SIG-M5 treated with dmso at 0.1 percent for 504 hours (cell line): Measurements from ENCODE around the gene PSG1.
"Not testable (repeated sequence)": the region's sequence is repeated elsewhere in the genome, so short reads cannot be mapped to it uniquely, and the experiment has no call there.

ENCODE experiments used
- DNase-seq: peaks from one replicate; lab custom pipeline; 2025; ENCODE audit not compliant: unreplicated experiment; lab: John Stamatoyannopoulos, UW

Gene PSG1

GRCh38 chr19:42882010-42882409 lies 2.5 kb upstream of the PSG1 start:
- DNase-seq, result not testable (repeated sequence)

- DNase-seq, result not testable (repeated sequence)
Measured at GRCh38 chr19:42881279-42881678, 1.8 kb upstream of the PSG1 start.

GRCh38 chr19:42880621-42881020 lies 1.1 kb upstream of the PSG1 start:
- DNase-seq, result not testable (repeated sequence)

GRCh38 chr19:42876596-42876995 lies 2.9 kb downstream of the PSG1 start:
- not testable (repeated sequence) for DNase-seq

- not testable (repeated sequence) for DNase-seq
Measured at GRCh38 chr19:42875881-42876280, 3.6 kb downstream of the PSG1 start.

- DNase-seq, result not testable (repeated sequence)
Measured at GRCh38 chr19:42874901-42875813, 4.4 kb downstream of the PSG1 start.

GRCh38 chr19:42874136-42874535 lies 5.4 kb downstream of the PSG1 start:
- not testable (repeated sequence) for DNase-seq

GRCh38 chr19:42872608-42873007 lies 6.9 kb downstream of the PSG1 start:
- no peak for DNase-seq

GRCh38 chr19:42857544-42857867 lies 22.0 kb downstream of the PSG1 start:
- DNase-seq, result no peak

- DNase-seq, result not testable (repeated sequence)
Measured at GRCh38 chr19:42856866-42857543, 22.5 kb downstream of the PSG1 start.

- DNase-seq, result not testable (repeated sequence)
Measured at GRCh38 chr19:42854745-42855144, 24.8 kb downstream of the PSG1 start.

- not testable (repeated sequence) for DNase-seq
Measured at GRCh38 chr19:42853231-42853630, 26.3 kb downstream of the PSG1 start.

GRCh38 chr19:42852821-42853220 lies 26.7 kb downstream of the PSG1 start:
- not testable (repeated sequence) for DNase-seq

- DNase-seq, result not testable (repeated sequence)
Measured at GRCh38 chr19:42851718-42852280, 27.7 kb downstream of the PSG1 start.

GRCh38 chr19:42850981-42851717 lies 28.4 kb downstream of the PSG1 start:
- no peak for DNase-seq

- DNase-seq, result no peak
Measured at GRCh38 chr19:42846597-42846996, 32.9 kb downstream of the PSG1 start.

- not testable (repeated sequence) for DNase-seq
Measured at GRCh38 chr19:42843631-42844030, 35.9 kb downstream of the PSG1 start.

GRCh38 chr19:42832746-42833442 lies 46.6 kb downstream of the PSG1 start:
- not testable (repeated sequence) for DNase-seq

- not testable (repeated sequence) for DNase-seq
Measured at GRCh38 chr19:42832023-42832680, 47.4 kb downstream of the PSG1 start.
